H1 (cell line): Measurements from ENCODE around the gene ZNF770. TPM values are rescaled to one million over a fixed set of nuclear protein-coding genes. Genes with fewer than 3 reads are reported as not detected.

ENCODE experiments used
- CTCF ChIA-PET: fragments of 300-600 bp; sonication (Branson Sonifier 250); formaldehyde crosslinking; loops from one replicate; lab custom pipeline; 2021; ENCODE audit not compliant: partially characterized antibody; lab: Charles Lee
- POLR2A ChIA-PET: fragments of 300-600 bp; sonication (Branson Sonifier 250); formaldehyde crosslinking; loops from one replicate; lab custom pipeline; 2021; ENCODE audit warnings: inconsistent platforms; ENCODE audit not compliant: partially characterized antibody; lab: Charles Lee
- DNase-seq, 2 experiments: peaks; one replicate each; pipeline versions ENCODE4 v3.0.0 to v3.0.0-alpha.2; 2010 to 2022; ENCODE audit warnings: low spot score in 2 of 2, low read depth in 1 of 2, mixed read lengths in 1 of 2
- FAIRE-seq: peaks from 2 replicates; lab custom pipeline; 2011; peaks lifted over from hg19 to GRCh38; lab: Jason Lieb, UNC
- H2AFZ ChIP-seq: 2 replicates; pipeline ENCODE4 v1.8.1; 2012; ENCODE audit warnings: low read length, inconsistent platforms
- H2AK5ac ChIP-seq: 2 replicates; pipeline ENCODE4 v1.6.1; 2013; ENCODE audit warnings: low read depth, low read length
- H2BK120ac ChIP-seq: replicated peaks from 2 replicates; pipeline ENCODE3; 2013; ENCODE audit warnings: low read depth, low read length, inconsistent platforms
- H2BK12ac ChIP-seq: 2 replicates; pipeline ENCODE4 v1.6.1; 2013; ENCODE audit warnings: low read depth, low read length
- H2BK15ac ChIP-seq: 2 replicates; pipeline ENCODE4 v1.6.1; 2013; ENCODE audit warnings: low read length
- H2BK20ac ChIP-seq: 2 replicates; pipeline ENCODE4 v1.6.1; 2013; ENCODE audit warnings: low read length
- H2BK5ac ChIP-seq: 2 replicates; pipeline ENCODE4 v1.6.1; 2013; ENCODE audit warnings: low read depth, low read length
- H3K14ac ChIP-seq: 2 replicates; pipeline ENCODE4 v1.6.1; 2013; ENCODE audit warnings: inconsistent platforms; ENCODE audit not compliant: insufficient read length
- H3K18ac ChIP-seq: 2 replicates; pipeline ENCODE4 v1.6.1; 2013; ENCODE audit warnings: low read length; ENCODE audit errors: extremely low read depth
- H3K23ac ChIP-seq: 2 replicates; pipeline ENCODE4 v1.6.1; 2013; ENCODE audit warnings: inconsistent platforms; ENCODE audit not compliant: insufficient read length
- H3K23me2 ChIP-seq: 2 replicates; pipeline ENCODE4 v1.6.1; 2013; ENCODE audit warnings: low read depth, low read length
- H3K27ac ChIP-seq: 2 replicates; pipeline ENCODE4 v1.6.1; 2011; ENCODE audit warnings: low read depth, low read length, inconsistent platforms
- H3K27me3 ChIP-seq, 4 experiments: replicated peaks in 1 of 4; 1 replicate in 1 of 4; 2 replicates in 3 of 4; pipeline versions ENCODE4 v1.6.1 to v1.8.1; 2011 to 2013; ENCODE audit warnings: low read length in 3 of 4, mild to moderate bottlenecking in 3 of 4, inconsistent platforms in 2 of 4, mixed read lengths in 2 of 4, moderate library complexity in 1 of 4; ENCODE audit not compliant: control insufficient read depth in 3 of 4, insufficient read depth in 3 of 4; ENCODE audit errors: extremely low read depth in 1 of 4
- H3K36me3 ChIP-seq, 4 experiments: 2 replicates each; pipeline versions ENCODE4 v1.6.1 to v1.8.1; 2011 to 2013; ENCODE audit warnings: mild to moderate bottlenecking in 4 of 4, low read length in 3 of 4, moderate library complexity in 2 of 4, control low read depth in 1 of 4, inconsistent platforms in 1 of 4; ENCODE audit not compliant: insufficient read depth in 4 of 4, control insufficient read depth in 2 of 4
- H3K4ac ChIP-seq: replicated peaks from 2 replicates; pipeline ENCODE3; 2013; ENCODE audit warnings: low read length, low read depth, mixed read lengths, inconsistent platforms; ENCODE audit not compliant: insufficient read length
- H3K4me1 ChIP-seq, 4 experiments: replicated peaks in 1 of 4; 1 replicate in 1 of 4; 2 replicates in 3 of 4; pipeline versions ENCODE4 v1.6.1 to v1.8.1; 2011 to 2013; ENCODE audit warnings: low read length in 3 of 4, inconsistent platforms in 2 of 4, mixed read lengths in 1 of 4; ENCODE audit not compliant: insufficient read depth in 4 of 4, control insufficient read depth in 3 of 4
- H3K4me2 ChIP-seq, 2 experiments: 2 replicates each; pipeline versions ENCODE4 v1.6.1 to v1.8.1; 2011 to 2013; ENCODE audit warnings: low read depth in 2 of 2, low read length in 2 of 2, control low read depth in 1 of 2, inconsistent platforms in 1 of 2, mild to moderate bottlenecking in 1 of 2; ENCODE audit not compliant: insufficient read depth in 1 of 2
- H3K4me3 ChIP-seq, 4 experiments: fragments of 200-600, 300-600 bp in 1 of 4; sonication (generic), shearing (Covaris generic), sonication (Bioruptor Twin) in 1 of 4; 2 replicates each; pipeline versions ENCODE4 v1.5.1 to v1.8.1; 2011 to 2016; ENCODE audit warnings: low read length in 4 of 4, low read depth in 3 of 4, control low read depth in 2 of 4, inconsistent platforms in 2 of 4, mild to moderate bottlenecking in 2 of 4, mixed read lengths in 1 of 4, moderate library complexity in 1 of 4; ENCODE audit not compliant: insufficient read depth in 2 of 4; ENCODE audit errors: extremely low read depth in 1 of 4
- H3K56ac ChIP-seq: replicated peaks from 2 replicates; pipeline ENCODE3; 2013; ENCODE audit warnings: low read depth, mild to moderate bottlenecking, mixed read lengths, low read length, inconsistent platforms; ENCODE audit not compliant: insufficient read length
- H3K79me1 ChIP-seq: 2 replicates; pipeline ENCODE4 v1.6.1; 2013; ENCODE audit warnings: low read depth, low read length, control low read depth
- H3K79me2 ChIP-seq, 2 experiments: 2 replicates each; pipeline versions ENCODE4 v1.6.1 to v1.8.1; 2012 to 2013; ENCODE audit warnings: low read length in 2 of 2, mild to moderate bottlenecking in 2 of 2, inconsistent platforms in 1 of 2; ENCODE audit not compliant: insufficient read depth in 2 of 2, control insufficient read depth in 1 of 2
- H3K9ac ChIP-seq, 4 experiments: replicated peaks in 1 of 4; 1 replicate in 1 of 4; 2 replicates in 3 of 4; pipeline versions ENCODE4 v1.6.1 to v1.8.1; 2011 to 2013; ENCODE audit warnings: low read depth in 3 of 4, low read length in 3 of 4, control low read depth in 2 of 4, mild to moderate bottlenecking in 2 of 4, moderate library complexity in 2 of 4, inconsistent platforms in 1 of 4; ENCODE audit errors: extremely low read depth in 1 of 4
- H3K9me3 ChIP-seq, 2 experiments: 2 replicates each; pipeline versions ENCODE4 v1.6.1 to v1.8.1; 2012 to 2013; ENCODE audit warnings: mild to moderate bottlenecking in 2 of 2, moderate library complexity in 2 of 2, control low read depth in 1 of 2, inconsistent platforms in 1 of 2, low read depth in 1 of 2, low read length in 1 of 2, mixed read lengths in 1 of 2; ENCODE audit not compliant: insufficient read depth in 2 of 2
- H4K20me1 ChIP-seq, 2 experiments: replicated peaks in 1 of 2; 2 replicates each; pipeline versions ENCODE3 to v1.8.1; 2011 to 2013; ENCODE audit warnings: inconsistent platforms in 2 of 2, low read length in 2 of 2, mild to moderate bottlenecking in 1 of 2; ENCODE audit not compliant: insufficient read depth in 2 of 2, control insufficient read depth in 1 of 2
- H4K5ac ChIP-seq: 2 replicates; pipeline ENCODE4 v1.6.1; 2013; ENCODE audit warnings: low read length, low read depth, mixed read lengths, inconsistent platforms; ENCODE audit not compliant: insufficient read length
- H4K8ac ChIP-seq: 2 replicates; pipeline ENCODE4 v1.8.0; 2013; ENCODE audit warnings: mild to moderate bottlenecking, moderate library complexity, low read length, inconsistent platforms; ENCODE audit not compliant: insufficient read depth; ENCODE audit errors: extremely low read depth
- H4K91ac ChIP-seq: replicated peaks from 2 replicates; pipeline ENCODE3; 2013; ENCODE audit warnings: low read length, mixed read lengths, inconsistent platforms; ENCODE audit not compliant: insufficient read length
- NANOG ChIP-seq: IDR thresholded peaks from 2 replicates; pipeline ENCODE4 v1.6.1; 2011; ENCODE audit warnings: low read length, low read depth, mild to moderate bottlenecking, inconsistent platforms; ENCODE audit not compliant: insufficient read depth, poor library complexity, severe bottlenecking
- SRF ChIP-seq: IDR thresholded peaks from 2 replicates; pipeline ENCODE4 v1.6.1; 2011; ENCODE audit warnings: mild to moderate bottlenecking, low read depth, low read length, moderate library complexity
- WGBS, 2 experiments: shearing (Covaris generic) in 1 of 2; methylation state at CpG; one replicate each; pipeline versions ENCODE4 v1.1.6 to v1.1.7; 2013 to 2015; ENCODE audit warnings: low lambda C conversion rate in 2 of 2, mixed read lengths in 2 of 2, inconsistent platforms in 1 of 2, low coverage in 1 of 2, missing lambda C conversion rate in 1 of 2; ENCODE audit not compliant: insufficient replicate concordance in 2 of 2, insufficient coverage in 1 of 2, insufficient read length in 1 of 2; ENCODE audit errors: extremely low coverage in 1 of 2, missing lambda C conversion rate in 1 of 2; 5-methylcytosine and 5-hydroxymethylcytosine counted together
- polyA plus RNA-seq, 7 experiments: library from polyadenylated mRNA; depleted of rRNA in 3 of 7; stranded (reverse) in 5 of 7; unstranded in 2 of 7; fragments of >200 nt in 5 of 7; fragments of 200-250 nt in 2 of 7; gene quantifications; 1 replicate in 5 of 7; 2 replicates in 1 of 7; 4 replicates in 1 of 7; pipeline versions ENCODE4 v1.2.1 to v1.2.3, GENCODE V29; 2011 to 2013; ENCODE audit warnings: missing spikeins in 2 of 7, mixed read lengths in 2 of 7
- total RNA-seq: library from RNA; stranded (reverse); fragmentation: NEBNext Ultra II Directional; extraction: Animal tissue kit (Norgen Biotek cat#: 25700); gene quantifications from 2 replicates; pipeline ENCODE4 v1.2.1, GENCODE V29; 2021

The ZNF770 gene
- total and polyA plus RNA-seq, 2 of the 8 experiments (the other 6 are each of a cell fraction or from before 2014, with no cell fraction given), result 24.8 to 143 TPM

- no peak overlapping the region for H2BK120ac ChIP-seq
- H3K4ac ChIP-seq, result no peak overlapping the region
- H3K56ac ChIP-seq, result no peak overlapping the region
- 63% methylated on average over 1 of the region's 1 CpG; no CpG with 5 or more reads in 1 of the 2 experiments for WGBS, 2 experiments
- POLR2A ChIA-PET, result interaction anchor here (0.7 to 2.0 kb wide), 5 partner anchors 10 to 25 kb away, joined by 3 to 10 read pairs (median 3); partner anchors contain the start of gene AQR
- H3K79me1 ChIP-seq, result no peaks in the 10 kb centered on the region; the same call in 1 of the 2 replicates
- H3K4me1 ChIP-seq, result peaks cover 1 to 15% (median 5%) of the 10 kb centered on the region in 4 experiments; a peak in 5 of 7 replicates
- H2BK5ac ChIP-seq, result 0 out of 2 replicates have a peak overlapping the region, but pooled peaks have one; percentile 13
- FAIRE-seq (no peak), DNase-seq (no peak)
- H3K9me3 ChIP-seq, result no peaks in the 10 kb centered on the region
- no peaks in the 10 kb centered on the region for H4K20me1 ChIP-seq
- no peak overlapping the region for H3K23ac ChIP-seq
- H3K27me3 ChIP-seq, result no peaks in the 10 kb centered on the region
- H3K79me2 ChIP-seq, result no peaks in the 10 kb centered on the region
- no peak overlapping the region for H3K9ac ChIP-seq
- no peak overlapping the region for H2AFZ ChIP-seq
- no peak overlapping the region for H3K14ac ChIP-seq
- no peaks in the 10 kb centered on the region for H3K36me3 ChIP-seq
- TF ChIP-seq NANOG (peak; percentile 42), SRF (no peak)
- TF ChIP-seq, all 59 proteins: peak for 1
- peak overlapping the region in 1 of 2 experiments; percentile 18; a peak in 1 of 4 replicates for H3K4me2 ChIP-seq
- H2BK12ac ChIP-seq, result no peak overlapping the region
- H4K8ac ChIP-seq, result no peak overlapping the region
- H3K18ac ChIP-seq, result no peak overlapping the region
- no peak overlapping the region for H2BK15ac ChIP-seq
- H4K5ac ChIP-seq, result peak overlapping the region; percentile 47
- peak overlapping the region; percentile 27; the same call in 1 of the 2 replicates for H3K27ac ChIP-seq
- no peak overlapping the region for H4K91ac ChIP-seq
- CTCF ChIA-PET, result interaction anchor here (0.6 to 2.2 kb wide), 8 partner anchors 10 to 703 kb away, joined by 3 to 14 read pairs (median 3); no protein-coding TSS in a partner anchor
- H3K4me3 ChIP-seq, result no peak overlapping the region
- no peak overlapping the region for H2AK5ac ChIP-seq
- H3K23me2 ChIP-seq, result no peaks in the 10 kb centered on the region; the same call in 1 of the 2 replicates
- no peak overlapping the region for H2BK20ac ChIP-seq
Measured at GRCh38 chr15:34994925-34995324, 6.8 kb upstream of the ZNF770 start.
